ENCODE data around the gene KIAA1671.

- TF ChIP-seq CTCF (IDR thresholded peaks at IDR 0.05), result no peak
- TF ChIP-seq EP300 (IDR thresholded peaks at IDR 0.05), result no peak
- no peak for TF ChIP-seq POLR2AphosphoS5 (IDR thresholded peaks at IDR 0.05)
- no peak for TF ChIP-seq POLR2A (IDR thresholded peaks at IDR 0.05)
Measured at GRCh38 chr22:25177226-25177625, 224.7 kb downstream of the KIAA1671 start.

Measured in gastroesophageal sphincter (tissue), 3 donors.